Parathyroid adenoma (tissue), 2 donors: ENCODE measurements around the gene GPR17.

Source experiments
- H2AFZ ChIP-seq: fragments of 300-600 bp; sonication (generic); one replicate; pipeline ENCODE4 v1.7.0; 2017; ENCODE audit warnings: antibody characterized with exemption, mild to moderate bottlenecking
- H3K27ac ChIP-seq: fragments of 300-600 bp; sonication (generic); one replicate; pipeline ENCODE4 v1.7.0; 2017
- H3K27me3 ChIP-seq: fragments of 300-600 bp; sonication (generic); one replicate; pipeline ENCODE4 v1.7.0; 2017; ENCODE audit warnings: low read length; ENCODE audit not compliant: control insufficient read depth, insufficient read depth
- H3K36me3 ChIP-seq: fragments of 300-600 bp; sonication (generic); one replicate; pipeline ENCODE4 v1.7.0; 2017; ENCODE audit warnings: low read length; ENCODE audit not compliant: control insufficient read depth, insufficient read depth
- H3K4me1 ChIP-seq: fragments of 300-600 bp; sonication (generic); one replicate; pipeline ENCODE4 v1.7.0; 2017; ENCODE audit warnings: control low read depth
- H3K4me2 ChIP-seq: fragments of 300-600 bp; sonication (generic); one replicate; pipeline ENCODE4 v1.7.0; 2017; ENCODE audit warnings: low read length
- H3K4me3 ChIP-seq: fragments of 300-600 bp; sonication (generic); one replicate; pipeline ENCODE4 v1.7.0; 2017; ENCODE audit warnings: low read depth, low read length
- H3K79me2 ChIP-seq: fragments of 300-600 bp; sonication (generic); one replicate; pipeline ENCODE4 v1.7.0; 2017; ENCODE audit warnings: control low read depth
- H3K9ac ChIP-seq: fragments of 300-600 bp; sonication (generic); one replicate; pipeline ENCODE4 v1.7.0; 2017; ENCODE audit warnings: mild to moderate bottlenecking
- H3K9me3 ChIP-seq: fragments of 300-600 bp; sonication (generic); one replicate; pipeline ENCODE4 v1.7.0; 2017; ENCODE audit warnings: low read length; ENCODE audit not compliant: control insufficient read depth
- CTCF ChIP-seq: fragments of 300-600 bp; sonication (generic); IDR thresholded peaks from one replicate; pipeline ENCODE4 v1.7.0; 2017; ENCODE audit warnings: antibody characterized with exemption, mild to moderate bottlenecking
- donor health status: primary hyperparathyroidism.

Gene GPR17

GRCh38 chr2:127683056-127683455 is 37.1 kb downstream of the GPR17 start:
- no peak for TF ChIP-seq CTCF
- Histone ChIP-seq H3K27me3 (no peaks in the 10 kb centered on the region), H3K4me3 (no peak overlapping the region), H3K36me3 (no peaks in the 10 kb centered on the region), H3K79me2 (no peaks in the 10 kb centered on the region), H3K4me2 (no peak overlapping the region), H3K9me3 (no peaks in the 10 kb centered on the region), H3K9ac (no peak overlapping the region), H2AFZ (no peak overlapping the region), H3K27ac (no peak overlapping the region), H3K4me1 (no peaks in the 10 kb centered on the region)

GRCh38 chr2:127683757-127684156 is 37.8 kb downstream of the GPR17 start:
- no peak for TF ChIP-seq CTCF
- H3K9me3 ChIP-seq, result no peaks in the 10 kb centered on the region
- no peak overlapping the region for H2AFZ ChIP-seq
- no peak overlapping the region for H3K4me2 ChIP-seq
- no peaks in the 10 kb centered on the region for H3K27me3 ChIP-seq
- no peak overlapping the region for H3K27ac ChIP-seq
- H3K79me2 ChIP-seq, result no peaks in the 10 kb centered on the region
- H3K4me1 ChIP-seq, result no peaks in the 10 kb centered on the region
- H3K36me3 ChIP-seq, result no peaks in the 10 kb centered on the region
- H3K9ac ChIP-seq, result no peak overlapping the region
- no peak overlapping the region for H3K4me3 ChIP-seq

- Histone ChIP-seq H3K79me2 (no peaks in the 10 kb centered on the region), H3K27ac (no peak overlapping the region), H3K4me1 (no peaks in the 10 kb centered on the region), H3K27me3 (no peaks in the 10 kb centered on the region), H2AFZ (no peak overlapping the region), H3K9ac (no peak overlapping the region), H3K4me3 (no peak overlapping the region), H3K9me3 (no peaks in the 10 kb centered on the region), H3K36me3 (no peaks in the 10 kb centered on the region), H3K4me2 (no peak overlapping the region)
- no peak for TF ChIP-seq CTCF
These were observed 39.6 kb downstream of the GPR17 start for GRCh38 chr2:127685410-127686080.

GRCh38 chr2:127688405-127688804 is 42.5 kb downstream of the GPR17 start:
- H3K9me3 ChIP-seq, result no peaks in the 10 kb centered on the region
- no peak for TF ChIP-seq CTCF

GRCh38 chr2:127690696-127691095 is 44.7 kb downstream of the GPR17 start:
- Histone ChIP-seq H3K79me2 (no peaks in the 10 kb centered on the region), H2AFZ (no peak overlapping the region), H3K9me3 (no peaks in the 10 kb centered on the region), H3K4me1 (no peaks in the 10 kb centered on the region), H3K4me2 (no peak overlapping the region), H3K27me3 (no peaks in the 10 kb centered on the region), H3K36me3 (no peaks in the 10 kb centered on the region), H3K27ac (no peak overlapping the region), H3K9ac (no peak overlapping the region), H3K4me3 (no peak overlapping the region)
- no peak for TF ChIP-seq CTCF

More at GRCh38 chr2:127688405-127688804, 42.5 kb downstream of the GPR17 start:
- Histone ChIP-seq H3K9ac (no peak overlapping the region), H3K27me3 (no peaks in the 10 kb centered on the region), H3K36me3 (no peaks in the 10 kb centered on the region), H3K27ac (no peak overlapping the region), H2AFZ (no peak overlapping the region), H3K79me2 (no peaks in the 10 kb centered on the region), H3K4me1 (no peaks in the 10 kb centered on the region), H3K4me3 (no peak overlapping the region), H3K4me2 (no peak overlapping the region)
